ENCODE measurements around the gene FMNL2. TPM values are rescaled to one million over a fixed set of nuclear protein-coding genes. Genes with fewer than 3 reads are reported as not detected.

Gene FMNL2
- total and polyA plus RNA-seq, 2 experiments from 2014 or later, result 16.5 to 45.4 TPM

- H3K4me3 ChIP-seq, result no peak overlapping the region
- Mint-ChIP-seq H3K27me3 (ENCODE audit: insufficient read depth, low read depth, poor library complexity) (peaks cover 2% of the 10 kb centered on the region), H3K4me3 (no peak overlapping the region), H3K9me3 (no peaks in the 10 kb centered on the region), H3K36me3 (ENCODE audit: low read depth) (peaks cover 20% of the 10 kb centered on the region; the same call in 2 of the 3 replicates), H3K4me1 (no peaks in the 10 kb centered on the region), H3K27ac (no peak overlapping the region)
- H3K79me2 ChIP-seq (replicated peaks; ENCODE audit: insufficient read depth), result peaks cover 6% of the 10 kb centered on the region
- no peaks in the 10 kb centered on the region for H3K36me3 ChIP-seq (ENCODE audit: insufficient read depth)
- DNase-seq (ENCODE audit: low spot score), result no peak
- TF ChIP-seq STAT1 (IDR thresholded peaks at IDR 0.05; ENCODE audit: unreplicated experiment), result no peak
- H3K27ac ChIP-seq (ENCODE audit: low read depth), result no peak overlapping the region
- H3K27me3 ChIP-seq (ENCODE audit: insufficient read depth), result no peaks in the 10 kb centered on the region
- H2AFZ ChIP-seq, result no peak overlapping the region
- no peak overlapping the region for H3K4me2 ChIP-seq
- no peaks in the 10 kb centered on the region for H3K4me1 ChIP-seq (ENCODE audit: insufficient read depth)
- no peak for ATAC-seq
- H3F3A ChIP-seq (replicated peaks; ENCODE audit: low read depth), result no peaks in the 10 kb centered on the region
- no peaks in the 10 kb centered on the region; the same call in 1 of the 2 replicates for H4K20me1 ChIP-seq (replicated peaks; ENCODE audit: insufficient read depth)
- no peaks in the 10 kb centered on the region for H3K9me2 ChIP-seq (ENCODE audit: insufficient read depth)
These were observed 228.8 kb downstream of the FMNL2 start for GRCh38 chr2:152563764-152564163.

GRCh38 chr2:152564754-152565551, 230.0 kb downstream of the FMNL2 start:
- no peak for ATAC-seq
- peaks cover 2% of the 10 kb centered on the region for H3K27me3 Mint-ChIP-seq (ENCODE audit: insufficient read depth, low read depth, poor library complexity)
- H3K27ac Mint-ChIP-seq, result peak overlapping the region; percentile 53; the same call in 1 of the 2 replicates
- peaks cover 17% of the 10 kb centered on the region; the same call in 2 of the 3 replicates for H3K36me3 Mint-ChIP-seq (ENCODE audit: low read depth)
- TF ChIP-seq POLR2AphosphoS5 (IDR thresholded peaks at IDR 0.05; ENCODE audit: low read depth) (no peak), ZNF331 (CRISPR knock-in tag; IDR thresholded peaks at IDR 0.05; ENCODE audit: low read depth) (no peak), ETS1 (IDR thresholded peaks at IDR 0.05) (no peak), ZNF114 (CRISPR knock-in tag; IDR thresholded peaks at IDR 0.05) (no peak), EZH2 (IDR thresholded peaks at IDR 0.05; ENCODE audit: low read depth, unreplicated experiment) (no peak), NANOG (IDR thresholded peaks at IDR 0.05; ENCODE audit: borderline replicate concordance) (no peak), CTCF (conservative IDR thresholded peaks at IDR 0.05; ENCODE audit: low read depth in 2 of 2) (no peak), STAT1 (IDR thresholded peaks at IDR 0.05; ENCODE audit: unreplicated experiment) (no peak), ZNF462 (CRISPR knock-in tag; IDR thresholded peaks at IDR 0.05) (no peak)
- no peak overlapping the region for H3K4me2 ChIP-seq
- H3K79me2 ChIP-seq (replicated peaks; ENCODE audit: insufficient read depth), result peaks cover 6% of the 10 kb centered on the region
- H3K4me1 Mint-ChIP-seq, result no peaks in the 10 kb centered on the region
- H3K4me3 Mint-ChIP-seq, result no peak overlapping the region
- no peaks in the 10 kb centered on the region for H3K9me3 Mint-ChIP-seq
- H3K27me3 ChIP-seq (ENCODE audit: insufficient read depth), result no peaks in the 10 kb centered on the region
- H3K27ac ChIP-seq (ENCODE audit: low read depth), result no peak overlapping the region
- H3K4me3 ChIP-seq, result no peak overlapping the region
- no peak overlapping the region for H2AFZ ChIP-seq
- no peaks in the 10 kb centered on the region for H3K4me1 ChIP-seq (ENCODE audit: insufficient read depth)
- H3F3A ChIP-seq (replicated peaks; ENCODE audit: low read depth), result no peaks in the 10 kb centered on the region
- no peak for DNase-seq (ENCODE audit: low spot score)
- no peaks in the 10 kb centered on the region for H3K36me3 ChIP-seq (ENCODE audit: insufficient read depth)
- no peaks in the 10 kb centered on the region; the same call in 1 of the 2 replicates for H4K20me1 ChIP-seq (replicated peaks; ENCODE audit: insufficient read depth)
- no peaks in the 10 kb centered on the region for H3K9me2 ChIP-seq (ENCODE audit: insufficient read depth)
